Chondrocyte (in vitro differentiated cells): ENCODE data around the gene LCN12. TPM values are rescaled to one million over a fixed set of nuclear protein-coding genes. Genes with fewer than 3 reads are reported as not detected.
A peak's percentile ranks its signal among the peaks of the same experiment; 100 is the strongest.
"Not testable (repeated sequence)": the region's sequence is repeated elsewhere in the genome, so short reads cannot be mapped to it uniquely, and the experiment has no call there.

Experiments
- DNase-seq: peaks from one replicate; pipeline ENCODE4 v3.0.0; 2021; ENCODE audit warnings: mixed read lengths, low spot score
- H3K27ac Mint-ChIP-seq: one replicate; pipeline ENCODE4 v1.8.0; 2021; ENCODE audit warnings: mild to moderate bottlenecking, moderate library complexity, mixed read lengths; ENCODE audit not compliant: unreplicated experiment
- H3K27me3 Mint-ChIP-seq: 2 replicates; pipeline ENCODE4 v1.8.0; 2021; ENCODE audit warnings: low read depth, mixed read lengths
- H3K36me3 Mint-ChIP-seq: 2 replicates; pipeline ENCODE4 v1.8.0; 2021; ENCODE audit warnings: low read depth, mixed read lengths
- H3K4me1 Mint-ChIP-seq: 2 replicates; pipeline ENCODE4 v1.8.0; 2021; ENCODE audit warnings: low read depth, mild to moderate bottlenecking, mixed read lengths
- H3K4me3 Mint-ChIP-seq: one replicate; pipeline ENCODE4 v1.8.0; 2021; ENCODE audit warnings: mild to moderate bottlenecking, moderate library complexity, mixed read lengths; ENCODE audit not compliant: unreplicated experiment
- H3K9me3 Mint-ChIP-seq: 2 replicates; pipeline ENCODE4 v1.8.0; 2021; ENCODE audit warnings: low read depth, mixed read lengths
- CTCF ChIP-seq: fragments of 200-600 bp; sonication (generic); IDR thresholded peaks from 2 replicates; pipeline ENCODE4 v1.5.0; 2021; ENCODE audit warnings: antibody characterized with exemption, mild to moderate bottlenecking, moderate library complexity
- total RNA-seq: library from RNA; stranded (reverse); gene quantifications from 3 replicates; pipeline ENCODE4 v1.2.1, GENCODE V29; 2021

Gene LCN12
- total RNA-seq, 1 donor from 2014 or later: 0.60 TPM

- DNase-seq: no peak
- no peaks in the 10 kb centered on the region for H3K27me3 Mint-ChIP-seq
- peaks cover 47% of the 10 kb centered on the region for H3K4me1 Mint-ChIP-seq
- peak overlapping the region; percentile 85 for H3K27ac Mint-ChIP-seq
- H3K4me3 Mint-ChIP-seq: no peak overlapping the region
- no peak for TF ChIP-seq CTCF
- no peaks in the 10 kb centered on the region for H3K36me3 Mint-ChIP-seq
- peaks cover 4% of the 10 kb centered on the region for H3K9me3 Mint-ChIP-seq
Observed at GRCh38 chr9:137000177-137000930, 48.3 kb downstream of the LCN12 start.

GRCh38 chr9:137001857-137002645, 50.0 kb downstream of the LCN12 start:
- TF ChIP-seq CTCF: no peak
- Mint-ChIP-seq H3K36me3 (no peaks in the 10 kb centered on the region), H3K27me3 (no peaks in the 10 kb centered on the region), H3K9me3 (peaks cover 4% of the 10 kb centered on the region), H3K4me1 (peaks cover 36% of the 10 kb centered on the region), H3K27ac (no peak overlapping the region), H3K4me3 (no peak overlapping the region)
- no peak for DNase-seq

DNA sequence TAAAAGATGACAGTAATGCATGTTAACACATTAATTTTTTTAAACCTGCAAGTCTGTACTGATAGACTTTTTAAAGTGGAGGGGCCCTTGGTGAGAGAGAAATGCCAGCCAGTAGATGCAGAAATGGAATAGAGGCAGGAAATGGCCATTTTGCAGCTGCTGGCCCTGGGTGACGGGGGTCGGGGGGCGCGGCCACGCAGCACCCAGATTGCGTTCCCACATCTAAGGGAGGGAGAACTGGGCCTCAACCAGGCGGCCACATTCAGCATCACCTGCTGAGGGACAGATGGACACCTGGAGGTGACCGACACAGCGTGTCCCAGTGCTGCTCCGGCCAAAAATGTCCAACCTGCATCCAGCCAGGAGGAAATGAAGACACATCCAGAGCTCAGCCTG, 50.6 kb downstream of the LCN12 start:
- H3K9me3 Mint-ChIP-seq: peaks cover 4% of the 10 kb centered on the region
- TF ChIP-seq CTCF: no peak
- no peaks in the 10 kb centered on the region for H3K27me3 Mint-ChIP-seq
- H3K36me3 Mint-ChIP-seq: no peaks in the 10 kb centered on the region
- peaks cover 31% of the 10 kb centered on the region for H3K4me1 Mint-ChIP-seq
- no peak overlapping the region for H3K27ac Mint-ChIP-seq
- no peak for DNase-seq
- no peak overlapping the region for H3K4me3 Mint-ChIP-seq

- H3K27ac Mint-ChIP-seq, DNase-seq, H3K4me3 Mint-ChIP-seq, H3K36me3 Mint-ChIP-seq, H3K9me3 Mint-ChIP-seq, H3K27me3 Mint-ChIP-seq: not testable (repeated sequence)
- TF ChIP-seq CTCF: peak; percentile 75
- peaks cover 15% of the 10 kb centered on the region for H3K4me1 Mint-ChIP-seq
Observed at GRCh38 chr9:137004285-137004684, 52.2 kb downstream of the LCN12 start.

Other genes starting within 250 kb of the LCN12 start
- gene DIPK1B, start 239.7 kb upstream of the LCN12 start, total RNA-seq: 8.2 to 9.2 TPM (median 8.5 TPM) in 3 replicates
- not detected in 3 replicates for gene LCN10, start 209.3 kb upstream of the LCN12 start, total RNA-seq
- gene LCN6, start 203.7 kb upstream of the LCN12 start, total RNA-seq: not detected in 3 replicates
- not detected in 3 replicates for gene LCN8, start 194.0 kb upstream of the LCN12 start, total RNA-seq
- gene LCN15, start 187.8 kb upstream of the LCN12 start, total RNA-seq: not detected in 3 replicates
- gene TMEM141, start 160.9 kb upstream of the LCN12 start, total RNA-seq: 31.2 to 40.0 TPM (median 32.5 TPM) in 3 replicates
- 0.62 to 1.5 TPM (median 1.4 TPM) in 3 replicates for gene CCDC183, start 155.9 kb upstream of the LCN12 start, total RNA-seq
- gene RABL6, start 144.3 kb upstream of the LCN12 start, total RNA-seq: 61.5 to 71.8 TPM (median 62.2 TPM) in 3 replicates
- 6.3 to 7.5 TPM (median 7.4 TPM) in 3 replicates for gene AJM1, start 109.8 kb upstream of the LCN12 start, total RNA-seq
- 165 to 193 TPM (median 192 TPM) in 3 replicates for gene PHPT1, start 102.9 kb upstream of the LCN12 start, total RNA-seq
- 7.7 to 9.2 TPM (median 7.7 TPM) in 3 replicates for gene MAMDC4, start 99.9 kb upstream of the LCN12 start, total RNA-seq
- 296 to 328 TPM (median 320 TPM) in 3 replicates for gene EDF1, start 86.0 kb upstream of the LCN12 start, total RNA-seq
- gene TRAF2, start 65.8 kb upstream of the LCN12 start, total RNA-seq: 9.6 to 12.4 TPM (median 10.4 TPM) in 3 replicates
- gene FBXW5, start 7.5 kb upstream of the LCN12 start, total RNA-seq: 79.2 to 87.5 TPM (median 84.3 TPM) in 3 replicates
- 2.2 TPM in 1 of 3 replicates, not detected in the others for gene C8G, start 7.0 kb upstream of the LCN12 start, total RNA-seq
- gene PTGDS, start 25.2 kb downstream of the LCN12 start, total RNA-seq: 24.2 to 80.4 TPM (median 76.8 TPM) in 3 replicates
- gene LCNL1, start 30.7 kb downstream of the LCN12 start, total RNA-seq: 0.15 to 5.8 TPM (median 5.2 TPM) in 3 replicates
- 34.4 to 38.7 TPM (median 36.8 TPM) in 3 replicates for gene PAXX, start 40.1 kb downstream of the LCN12 start, total RNA-seq
- gene CLIC3, start 44.3 kb downstream of the LCN12 start, total RNA-seq: 4.9 to 5.5 TPM in 2 of 3 replicates, not detected in the other
- 55.3 to 62.4 TPM (median 59.1 TPM) in 3 replicates for gene ABCA2, start 76.0 kb downstream of the LCN12 start, total RNA-seq
- gene FUT7, start 79.8 kb downstream of the LCN12 start, total RNA-seq: not detected in 3 replicates
- gene NPDC1, start 93.9 kb downstream of the LCN12 start, total RNA-seq: 88.1 to 90.8 TPM (median 88.7 TPM) in 3 replicates
- 0.15 TPM in 1 of 3 replicates, not detected in the others for gene ENTPD2, start 101.8 kb downstream of the LCN12 start, total RNA-seq
- 0.87 to 3.2 TPM (median 2.5 TPM) in 3 replicates for gene SAPCD2, start 118.3 kb downstream of the LCN12 start, total RNA-seq
- 26.1 to 44.0 TPM (median 41.7 TPM) in 3 replicates for gene UAP1L1, start 125.2 kb downstream of the LCN12 start, total RNA-seq
- gene MAN1B1, start 134.7 kb downstream of the LCN12 start, total RNA-seq: 105 to 117 TPM (median 106 TPM) in 3 replicates
- 54.0 to 85.0 TPM (median 82.2 TPM) in 3 replicates for gene DPP7, start 162.5 kb downstream of the LCN12 start, total RNA-seq
- 0.07 TPM in 1 of 3 replicates, not detected in the others for gene GRIN1, start 186.9 kb downstream of the LCN12 start, total RNA-seq
- not detected in 3 replicates for gene LRRC26, start 217.8 kb downstream of the LCN12 start, total RNA-seq
- gene TMEM210, start 219.8 kb downstream of the LCN12 start, total RNA-seq: not detected in 3 replicates
- gene ANAPC2, start 236.3 kb downstream of the LCN12 start, total RNA-seq: 40.3 to 62.6 TPM (median 41.0 TPM) in 3 replicates
- 54.5 to 57.8 TPM (median 55.5 TPM) in 3 replicates for gene SSNA1, start 236.4 kb downstream of the LCN12 start, total RNA-seq
- 19.5 to 20.0 TPM (median 19.7 TPM) in 3 replicates for gene TPRN, start 248.5 kb downstream of the LCN12 start, total RNA-seq